Activated T-helper 1 cell treated with anti-CD3 and anti-CD28 coated beads, Interleukin-12 subunit alpha, Interleukin-12 subunit beta, Interleukin-2, Interleukin-4 antibody, amounts not matched to agents 30 ng/mL and 10 ng/mL and 1 ng/mL, durations not matched to agents 14 hours and 24 hours and 36 hours (primary cell): ENCODE measurements around the gene DYNLL1. TPM values are rescaled to one million over a fixed set of nuclear protein-coding genes. Genes with fewer than 3 reads are reported as not detected.
A peak's percentile ranks its signal among the peaks of the same experiment; 100 is the strongest.

ENCODE experiments used
- DNase-seq: peaks from one replicate; pipeline ENCODE4 v3.0.0; 2021; ENCODE audit warnings: low spot score
- H3K27ac Mint-ChIP-seq: one replicate; pipeline ENCODE4 v1.8.0; 2021; ENCODE audit warnings: mild to moderate bottlenecking, mixed read lengths
- H3K27me3 Mint-ChIP-seq: one replicate; pipeline ENCODE4 v1.8.0; 2022; ENCODE audit warnings: mild to moderate bottlenecking, moderate library complexity, mixed read lengths; ENCODE audit not compliant: insufficient read depth
- H3K36me3 Mint-ChIP-seq: one replicate; pipeline ENCODE4 v1.8.0; 2021; ENCODE audit warnings: low read depth, mixed read lengths
- H3K4me1 Mint-ChIP-seq: one replicate; pipeline ENCODE4 v1.8.0; 2021; ENCODE audit warnings: low read depth, mixed read lengths
- H3K4me3 Mint-ChIP-seq: one replicate; pipeline ENCODE4 v1.8.0; 2021; ENCODE audit warnings: mild to moderate bottlenecking, moderate library complexity, mixed read lengths
- H3K9me3 Mint-ChIP-seq: one replicate; pipeline ENCODE4 v1.8.0; 2021; ENCODE audit warnings: mixed read lengths
- intact Hi-C: fragments of 100-400 bp; cut with micrococcal nuclease; formaldehyde crosslinking; loops from one replicate; pipeline ENCODE4 v1.15.1; 2024
- total RNA-seq: library from RNA; stranded (reverse); gene quantifications from 2 replicates; pipeline ENCODE4 v1.2.3, GENCODE V29; 2022

Gene DYNLL1
- total RNA-seq, 1 donor from 2014 or later: 341 TPM

GRCh38 chr12:120466560-120467315, 29.2 kb upstream of the DYNLL1 start:
- Mint-ChIP-seq H3K27me3 (no peaks in the 10 kb centered on the region), H3K4me3 (peak overlapping the region; percentile 26), H3K9me3 (no peaks in the 10 kb centered on the region), H3K36me3 (peaks cover 50% of the 10 kb centered on the region), H3K27ac (no peak overlapping the region), H3K4me1 (peaks cover 41% of the 10 kb centered on the region)
- peak; percentile 11 for DNase-seq
- intact Hi-C loops: loop anchor here (1.0 to 10.0 kb wide), 2 partner anchors 110 to 242 kb away; no protein-coding TSS in a partner anchor

- no peak for DNase-seq
- intact Hi-C loops: loop anchor here (10.0 kb wide), 1 partner anchor 243 kb away; no protein-coding TSS in a partner anchor
- peaks cover 45% of the 10 kb centered on the region for H3K36me3 Mint-ChIP-seq
Measured at GRCh38 chr12:120467439-120467838, 28.5 kb upstream of the DYNLL1 start.

DNA sequence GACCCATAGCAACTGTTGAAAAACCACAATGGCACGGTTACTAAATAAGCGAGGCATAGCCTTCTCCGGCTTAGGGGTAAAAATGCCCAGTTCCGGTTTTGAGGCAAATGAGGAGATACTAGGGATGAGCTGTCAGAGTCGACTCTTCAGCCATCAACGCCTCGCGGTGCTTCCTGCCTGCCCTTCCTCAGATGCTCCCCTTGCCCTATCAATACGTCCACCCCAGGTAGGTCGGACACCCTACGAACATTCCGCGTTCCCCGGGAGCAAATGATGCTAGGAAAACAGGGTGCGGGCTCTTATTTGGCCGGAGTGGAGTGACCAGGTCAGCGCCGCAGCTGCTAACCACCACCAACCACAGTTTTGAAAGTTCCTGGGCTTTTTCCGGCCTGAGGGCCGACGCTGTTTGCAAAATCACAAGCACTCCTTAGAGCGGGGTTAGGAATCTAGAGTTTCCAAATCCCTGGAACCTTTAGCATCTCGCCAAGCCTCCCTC, 27.5 kb upstream of the DYNLL1 start:
- Mint-ChIP-seq H3K27me3 (peaks cover 2% of the 10 kb centered on the region), H3K27ac (peak overlapping the region; percentile 77), H3K36me3 (peaks cover 39% of the 10 kb centered on the region), H3K9me3 (no peaks in the 10 kb centered on the region), H3K4me3 (peak overlapping the region; percentile 95), H3K4me1 (peaks cover 49% of the 10 kb centered on the region)
- peak; percentile 3 for DNase-seq
- intact Hi-C loops: loop anchor here (1.0 to 10.0 kb wide), 5 partner anchors 22 to 268 kb away; partner anchors contain the start of genes COQ5, GATC, RPLP0 and TRIAP1

More at GRCh38 chr12:120467439-120467838, 28.5 kb upstream of the DYNLL1 start:
- Mint-ChIP-seq H3K27me3 (peaks cover 2% of the 10 kb centered on the region), H3K9me3 (no peaks in the 10 kb centered on the region), H3K4me3 (peak overlapping the region; percentile 95), H3K27ac (no peak overlapping the region), H3K4me1 (peaks cover 48% of the 10 kb centered on the region)

DNA sequence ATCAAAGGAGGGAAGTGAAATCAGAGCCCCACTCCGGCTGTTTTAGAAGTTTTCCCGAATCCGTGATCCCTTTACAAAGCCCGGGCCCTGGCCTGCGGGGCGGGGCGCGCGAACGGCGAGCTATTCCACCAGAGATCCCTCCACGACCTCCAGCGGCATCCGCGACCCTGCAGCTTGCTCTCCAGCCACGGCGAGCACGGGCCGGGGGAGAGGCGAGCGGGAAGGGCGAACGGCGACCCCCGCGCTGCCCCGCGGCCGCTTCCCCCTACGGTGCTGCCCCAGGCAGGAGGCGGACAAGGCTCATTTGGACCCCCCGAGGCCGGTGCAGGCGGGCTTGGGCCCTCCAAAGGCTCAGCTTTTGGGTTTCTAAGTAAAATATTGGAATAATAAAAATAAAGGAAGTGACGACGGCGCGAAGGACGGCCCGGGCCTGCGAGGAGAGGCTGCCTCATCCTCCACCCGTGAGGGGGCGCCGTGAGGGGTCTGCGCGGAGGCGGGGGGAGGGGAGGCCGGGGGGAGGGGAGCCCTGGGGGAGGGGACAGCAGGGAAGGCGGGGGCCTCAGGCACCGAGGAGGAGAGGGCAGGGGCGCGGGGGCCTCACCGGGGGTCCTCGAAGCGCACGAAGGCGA, 27.0 kb upstream of the DYNLL1 start:
- peak; percentile 8 for DNase-seq
- H3K27me3 Mint-ChIP-seq: peaks cover 2% of the 10 kb centered on the region
- H3K9me3 Mint-ChIP-seq: no peaks in the 10 kb centered on the region
- H3K36me3 Mint-ChIP-seq: peaks cover 34% of the 10 kb centered on the region
- H3K4me1 Mint-ChIP-seq: peaks cover 49% of the 10 kb centered on the region
- peak overlapping the region; percentile 77 for H3K27ac Mint-ChIP-seq
- peak overlapping the region; percentile 95 for H3K4me3 Mint-ChIP-seq
- intact Hi-C loops: loop anchor here (1.0 to 10.0 kb wide), 7 partner anchors 23 to 268 kb away; partner anchors contain the start of genes COQ5, COX6A1, GATC and RPLP0

GRCh38 chr12:120469450-120470149, 26.3 kb upstream of the DYNLL1 start, which contains the start of gene SRSF9:
SRSF9 (minus strand) TSS chr12:120469748; CDS start chr12:120469609, 139 bp downstream.
- H3K4me1 Mint-ChIP-seq: peaks cover 52% of the 10 kb centered on the region
- peaks cover 27% of the 10 kb centered on the region for H3K36me3 Mint-ChIP-seq
- peak; percentile 97 for DNase-seq
- peaks cover 2% of the 10 kb centered on the region for H3K27me3 Mint-ChIP-seq
- intact Hi-C loops: loop anchor here (1.0 to 10.0 kb wide), 6 partner anchors 26 to 269 kb away; partner anchors contain the start of genes COQ5, COX6A1 and RPLP0
- no peaks in the 10 kb centered on the region for H3K9me3 Mint-ChIP-seq
- H3K4me3 Mint-ChIP-seq: peak within 1 kb of the TSS; percentile 95
- H3K27ac Mint-ChIP-seq: peak within 1 kb of the TSS; percentile 87

DNA sequence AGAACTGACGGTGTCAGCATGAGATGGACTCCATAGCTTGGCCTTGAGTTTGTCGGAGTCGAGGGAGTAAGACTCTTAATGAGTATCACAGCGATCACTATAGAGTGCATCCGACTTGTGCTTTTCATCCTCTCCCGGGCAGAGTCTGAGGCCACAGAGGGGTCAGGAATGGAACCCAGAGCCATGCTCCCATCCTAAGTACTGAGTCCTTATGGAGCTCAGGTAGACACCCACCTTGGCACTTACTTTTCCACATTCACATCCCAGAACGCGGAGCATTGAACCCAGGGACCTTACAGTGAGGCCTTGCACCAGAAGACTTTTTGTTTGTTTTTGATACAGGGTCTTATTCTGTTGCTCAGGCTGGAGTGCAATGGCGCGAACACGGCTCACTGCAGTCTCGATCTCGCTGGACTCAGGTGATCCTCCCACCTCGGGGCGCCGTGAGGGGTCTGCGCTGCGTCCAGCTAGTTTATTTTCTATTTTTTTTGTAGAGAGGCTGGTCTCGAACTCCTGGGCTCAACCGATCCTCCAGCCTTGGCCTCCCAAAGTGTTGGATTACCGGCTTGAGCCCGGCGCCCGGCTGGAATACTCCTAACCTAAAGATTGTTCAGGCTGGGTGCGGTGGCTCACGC, 25.6 kb upstream of the DYNLL1 start:
- peaks cover 55% of the 10 kb centered on the region for H3K4me1 Mint-ChIP-seq
- peak; percentile 4 for DNase-seq
- intact Hi-C loops: no loop called here
- peak overlapping the region; percentile 87 for H3K27ac Mint-ChIP-seq
- H3K4me3 Mint-ChIP-seq: peak overlapping the region; percentile 95
- H3K9me3 Mint-ChIP-seq: no peaks in the 10 kb centered on the region
- peaks cover 5% of the 10 kb centered on the region for H3K27me3 Mint-ChIP-seq
- peaks cover 21% of the 10 kb centered on the region for H3K36me3 Mint-ChIP-seq

DNA sequence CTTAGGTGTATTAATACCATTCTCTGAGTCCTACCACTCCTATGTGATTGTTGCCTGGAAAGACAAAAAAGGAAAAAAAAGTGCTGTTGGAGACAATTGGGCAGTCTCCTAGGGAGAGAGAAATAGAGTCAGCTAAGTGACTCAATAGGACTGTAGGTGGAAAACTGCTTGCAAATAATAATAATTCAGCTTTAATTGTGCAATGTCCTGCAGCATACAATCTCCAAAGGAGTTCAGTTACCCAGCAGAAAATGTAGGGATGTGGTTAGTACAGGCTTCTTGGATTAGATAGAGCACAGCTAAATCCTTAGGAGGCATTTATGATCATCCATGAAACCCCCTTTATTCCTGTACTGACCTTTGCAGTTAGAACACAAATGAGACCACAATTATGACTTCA, 23.4 kb upstream of the DYNLL1 start:
- no peak for DNase-seq
- Mint-ChIP-seq H3K4me3 (no peak overlapping the region), H3K36me3 (peaks cover 9% of the 10 kb centered on the region), H3K4me1 (peaks cover 39% of the 10 kb centered on the region), H3K27me3 (peaks cover 5% of the 10 kb centered on the region), H3K9me3 (no peaks in the 10 kb centered on the region), H3K27ac (no peak overlapping the region)
- intact Hi-C loops: no loop called here

DNA sequence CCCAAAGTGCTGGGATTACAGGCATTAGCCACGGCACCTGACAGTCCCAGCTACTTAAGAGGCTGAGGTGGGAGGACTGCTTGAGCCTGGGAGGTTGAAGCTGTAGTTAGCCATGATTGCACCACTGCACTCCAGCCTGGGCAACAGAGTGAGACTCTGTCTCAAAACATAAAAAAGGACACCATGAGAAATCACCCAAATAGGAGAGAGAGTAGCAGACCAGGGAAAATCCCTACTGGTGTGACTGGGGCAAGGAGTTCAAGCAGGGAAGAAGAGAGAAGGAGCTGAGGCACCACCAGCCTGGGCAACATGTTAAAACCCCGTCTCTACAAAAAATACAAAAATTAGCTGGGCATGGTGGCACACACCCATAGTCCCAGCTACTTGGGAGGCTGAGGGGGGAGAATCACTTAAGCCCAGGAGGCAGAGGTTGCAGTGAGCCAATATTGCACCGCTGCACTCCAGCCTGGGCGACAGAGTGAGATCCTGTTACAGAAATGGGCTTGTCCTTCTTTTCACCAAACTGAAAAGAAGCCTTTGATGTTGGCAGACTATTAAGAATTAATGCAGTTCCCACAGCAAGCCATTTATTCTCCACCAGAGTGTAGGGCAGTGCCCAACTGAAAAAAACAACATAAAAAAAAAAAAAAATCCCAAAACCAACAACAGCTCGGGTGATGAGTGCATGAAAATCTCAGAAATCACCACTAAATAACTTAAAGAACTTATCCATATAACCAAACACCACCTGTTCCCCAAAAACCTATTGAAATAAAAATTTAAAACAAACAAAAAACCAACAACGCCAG, 21.9 kb upstream of the DYNLL1 start:
- Mint-ChIP-seq H3K4me3 (no peak overlapping the region), H3K36me3 (peaks cover 4% of the 10 kb centered on the region), H3K4me1 (peaks cover 29% of the 10 kb centered on the region), H3K27me3 (peaks cover 5% of the 10 kb centered on the region), H3K9me3 (no peaks in the 10 kb centered on the region), H3K27ac (no peak overlapping the region)
- intact Hi-C loops: no loop called here
- no peak for DNase-seq

DNA sequence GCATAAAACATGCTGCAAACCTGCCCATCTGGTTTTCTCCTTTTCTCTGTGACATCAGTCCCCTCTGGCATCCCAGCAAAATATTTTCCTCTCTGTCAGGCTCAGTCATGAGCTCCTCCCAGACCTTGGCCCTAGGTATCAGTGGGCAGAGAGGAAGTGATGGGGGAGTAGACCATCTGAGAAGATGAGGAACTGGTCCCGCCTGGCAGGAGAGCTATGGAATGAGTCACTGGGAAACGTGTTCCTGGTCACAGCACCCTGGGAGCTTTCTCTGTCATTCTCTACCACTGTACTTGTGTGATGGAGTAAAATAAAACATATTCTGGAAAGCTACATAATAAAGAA, 21.3 kb upstream of the DYNLL1 start:
- no peaks in the 10 kb centered on the region for H3K9me3 Mint-ChIP-seq
- no peak for DNase-seq
- H3K36me3 Mint-ChIP-seq: peaks cover 4% of the 10 kb centered on the region
- no peak overlapping the region for H3K4me3 Mint-ChIP-seq
- intact Hi-C loops: no loop called here
- peaks cover 5% of the 10 kb centered on the region for H3K27me3 Mint-ChIP-seq
- H3K4me1 Mint-ChIP-seq: peaks cover 29% of the 10 kb centered on the region
- H3K27ac Mint-ChIP-seq: no peak overlapping the region

DNA sequence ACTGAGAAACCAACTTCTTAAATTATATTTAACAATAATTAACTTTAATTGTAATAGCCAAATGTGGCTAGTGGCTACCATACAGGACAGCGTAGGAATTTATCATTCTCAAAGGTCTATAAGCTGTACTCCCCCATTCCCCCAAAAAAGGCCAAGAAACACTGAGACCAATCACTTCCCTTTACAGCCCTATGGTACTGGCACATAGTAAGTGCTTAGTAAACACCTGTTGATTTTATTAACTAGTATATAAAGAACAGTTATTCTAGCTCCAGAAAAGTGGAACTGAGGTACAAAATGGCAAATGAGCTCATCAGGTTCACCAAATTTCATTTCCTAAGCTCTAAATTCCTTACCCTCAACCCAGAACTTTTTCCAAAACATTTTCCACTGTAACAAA, 20.3 kb upstream of the DYNLL1 start:
- peaks cover 2% of the 10 kb centered on the region for H3K36me3 Mint-ChIP-seq
- no peak overlapping the region for H3K4me3 Mint-ChIP-seq
- no peak for DNase-seq
- H3K4me1 Mint-ChIP-seq: peaks cover 22% of the 10 kb centered on the region
- no peak overlapping the region for H3K27ac Mint-ChIP-seq
- intact Hi-C loops: no loop called here
- H3K27me3 Mint-ChIP-seq: peaks cover 5% of the 10 kb centered on the region
- no peaks in the 10 kb centered on the region for H3K9me3 Mint-ChIP-seq

DNA sequence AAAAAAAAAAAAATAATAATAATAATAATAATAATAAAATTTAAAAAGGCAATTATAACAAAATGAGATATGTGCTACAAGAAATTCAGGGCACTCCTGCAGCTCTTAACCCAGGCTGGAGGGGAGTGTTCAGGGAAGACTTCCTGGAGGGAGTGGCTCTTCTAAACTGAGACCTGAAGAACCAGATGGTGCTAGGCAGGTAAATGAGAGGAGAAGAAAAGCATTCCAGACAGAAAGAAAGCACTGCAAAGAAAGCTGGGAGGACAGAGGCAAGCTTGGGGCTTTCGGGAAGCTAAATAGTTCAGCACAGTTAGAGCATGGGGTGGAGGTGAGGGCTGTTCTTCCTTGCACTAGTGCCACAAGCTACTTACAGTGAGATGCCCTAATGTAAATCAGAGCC, 16.5 kb upstream of the DYNLL1 start:
- peaks cover 4% of the 10 kb centered on the region for H3K36me3 Mint-ChIP-seq
- H3K27me3 Mint-ChIP-seq: peaks cover 3% of the 10 kb centered on the region
- H3K4me1 Mint-ChIP-seq: peaks cover 6% of the 10 kb centered on the region
- H3K27ac Mint-ChIP-seq: no peak overlapping the region
- DNase-seq: no peak
- intact Hi-C loops: no loop called here
- H3K9me3 Mint-ChIP-seq: no peaks in the 10 kb centered on the region
- H3K4me3 Mint-ChIP-seq: no peak overlapping the region
